Gastroesophageal sphincter (tissue), 3 donors: Measurements from ENCODE around the gene DDX46.

Experiments used
- CTCF ChIP-seq, 4 experiments: fragments of 200-600 bp in 2 of 4; fragments of 450-650 bp in 2 of 4; sonication (generic) in 1 of 4; IDR thresholded peaks; one replicate each; pipeline ENCODE4 v1.5.1; 2017 to 2019; ENCODE audit warnings: antibody characterized with exemption in 4 of 4, mild to moderate bottlenecking in 2 of 4, moderate library complexity in 2 of 4
- POLR2AphosphoS5 ChIP-seq: sonication (generic); formaldehyde crosslinking; IDR thresholded peaks from one replicate; pipeline ENCODE4 v1.6.1; 2017; ENCODE audit warnings: antibody characterized with exemption

GRCh38 chr5:134833340-134834032, 74.9 kb downstream of the DDX46 start:
- TF ChIP-seq CTCF (IDR thresholded peaks at IDR 0.05) (no peak), POLR2AphosphoS5 (no peak)
